Stimulated activated CD4-positive, alpha-beta T cell treated with anti-CD3 and anti-CD28 coated beads, Interleukin-1b, Interleukin-23, amount 100 ng/mL, for 24 hours (primary cell): ENCODE results near the gene SYNDIG1L.

Experiments
- DNase-seq, 4 experiments: peaks; one replicate each; pipeline ENCODE4 v3.0.0-alpha.2; 2020; ENCODE audit warnings: low read depth in 4 of 4, low spot score in 1 of 4

The SYNDIG1L gene

DNA sequence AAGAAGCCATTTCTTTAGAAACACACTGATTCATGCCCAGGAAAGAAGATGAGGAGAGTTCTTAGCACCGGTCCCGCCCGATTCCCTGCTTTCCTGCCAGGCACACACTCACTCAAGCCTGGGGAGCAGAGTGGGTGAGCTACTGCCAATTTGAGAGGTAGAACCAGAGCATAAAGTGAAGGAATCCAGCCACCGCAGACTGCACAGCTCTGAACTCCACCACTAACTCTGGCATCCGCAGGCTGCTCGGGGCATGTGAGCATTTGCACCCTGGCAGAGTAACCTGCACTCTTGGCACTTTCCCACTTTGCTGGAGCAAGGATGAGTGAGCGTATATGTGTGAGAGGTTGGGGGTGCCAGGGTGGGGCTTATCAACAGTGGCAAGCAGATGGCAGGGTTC, 4.0 kb upstream of the SYNDIG1L start:
- no peak for DNase-seq

DNA sequence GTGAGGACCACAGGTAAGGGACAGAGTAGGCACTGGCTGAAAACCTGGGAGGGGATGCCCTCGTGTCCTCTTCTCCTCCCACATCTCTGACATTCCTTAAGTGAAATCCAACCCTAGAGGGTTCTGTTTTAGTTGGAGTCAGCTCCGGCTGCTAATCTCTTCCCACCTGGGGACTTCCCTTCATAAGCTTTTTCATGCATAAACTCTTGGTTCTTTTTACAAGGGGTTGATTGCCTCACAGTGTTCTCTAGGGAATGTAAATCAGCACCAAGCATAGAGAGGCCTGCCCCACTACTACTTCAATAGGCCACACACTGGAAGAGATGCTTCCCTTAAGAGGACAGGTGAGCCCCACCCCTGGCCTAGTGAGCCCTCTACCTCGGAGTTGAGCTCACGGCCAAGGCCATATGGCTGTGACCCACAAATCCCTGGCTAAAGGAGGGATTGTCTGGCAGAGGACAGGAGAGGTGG, 3.2 kb upstream of the SYNDIG1L start:
- DNase-seq = no peak

DNA sequence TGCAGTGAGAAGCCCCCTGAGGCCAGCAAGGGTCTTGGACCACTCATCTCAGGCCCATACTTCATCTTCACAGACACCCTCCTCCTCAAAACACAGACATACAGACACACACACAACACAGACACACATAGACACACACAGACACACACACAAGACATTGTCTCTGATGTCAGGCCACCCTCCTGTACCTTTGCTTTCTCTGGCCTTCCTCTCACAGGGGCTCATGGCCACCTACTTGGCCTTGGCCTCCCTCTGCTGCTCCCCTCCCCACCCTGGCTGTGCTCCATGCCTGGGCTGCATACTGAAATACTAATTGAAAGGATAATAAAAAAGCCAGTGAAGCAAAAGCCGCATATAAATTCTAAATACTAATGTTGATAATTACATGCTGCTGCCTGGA, 1.6 kb upstream of the SYNDIG1L start:
- DNase-seq = no peak

DNA sequence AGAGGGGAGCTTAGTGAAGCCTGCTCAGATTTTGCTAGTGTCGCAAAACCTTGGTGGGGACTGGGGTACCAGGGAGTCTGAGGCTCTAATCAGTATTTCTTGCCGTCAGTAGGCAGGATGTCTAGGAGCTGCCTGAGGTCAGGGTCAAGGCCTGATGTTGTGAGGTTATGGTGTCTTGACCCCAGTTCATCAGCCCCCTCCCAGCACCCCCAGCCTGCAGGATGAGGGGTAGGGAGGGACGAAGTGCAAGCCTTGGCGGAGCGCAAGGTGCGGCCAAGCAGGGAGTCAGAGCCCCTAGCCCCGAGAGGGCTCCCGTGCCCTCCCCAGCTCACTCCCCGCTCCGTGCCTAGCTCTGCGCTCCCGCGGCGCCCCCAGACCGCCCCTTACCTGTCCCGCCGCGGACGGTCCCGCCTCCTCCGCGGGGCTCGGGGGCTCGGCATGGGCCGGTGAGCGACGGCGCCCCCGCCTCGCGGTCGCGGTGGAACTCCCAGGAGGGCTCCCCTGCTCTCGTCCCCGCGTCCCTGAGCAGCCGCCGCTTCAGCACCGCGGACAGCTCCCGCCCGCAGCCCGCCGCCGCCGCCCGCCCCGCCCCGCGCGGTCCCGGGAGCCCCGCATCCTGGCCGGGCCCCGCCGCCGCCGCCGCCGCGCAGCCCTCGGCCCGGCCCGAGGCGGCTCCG, 347 bp downstream of the SYNDIG1L start:
- peak; percentile 17 to 39 (median 29) for DNase-seq

DNA sequence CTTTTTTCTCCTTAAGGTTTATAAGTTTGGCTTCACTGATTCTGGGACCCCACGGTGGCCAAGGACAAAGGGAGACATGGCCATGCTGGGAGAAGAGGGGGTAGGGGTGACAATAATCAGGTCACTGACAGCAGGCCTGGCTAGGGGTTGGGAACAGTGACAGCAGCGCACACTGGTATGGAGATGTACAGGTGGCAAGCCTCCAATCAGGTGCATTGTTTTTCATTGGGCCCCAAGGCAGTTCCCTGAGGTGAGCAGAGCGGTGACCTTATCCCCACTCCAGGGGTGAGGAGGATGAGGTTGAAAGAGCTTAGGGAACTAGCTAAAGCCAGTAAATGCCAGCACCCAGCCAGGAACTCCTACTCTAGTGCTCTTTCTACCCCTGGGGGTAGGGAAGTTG, 1.4 kb downstream of the SYNDIG1L start:
- no peak for DNase-seq

DNA sequence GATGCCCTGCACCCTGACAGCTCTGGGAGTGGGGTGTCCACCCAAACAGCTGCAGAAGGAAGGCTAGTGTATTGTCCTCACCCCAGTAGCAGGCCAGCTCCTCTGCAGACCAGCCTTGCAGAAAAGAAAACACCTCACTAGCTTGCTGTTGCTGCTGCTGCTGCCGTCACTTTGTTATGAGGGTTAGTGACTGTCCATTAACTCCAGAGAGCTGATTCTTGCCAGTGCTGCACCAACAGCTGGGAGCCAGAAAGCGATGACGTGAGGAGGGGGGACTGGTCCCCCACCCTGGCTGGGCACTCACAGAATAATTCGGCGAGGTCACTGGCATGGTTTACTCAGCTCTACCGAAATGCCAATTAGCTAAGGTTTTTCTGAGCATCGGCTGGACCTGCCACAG, 2.8 kb downstream of the SYNDIG1L start:
- no peak for DNase-seq

DNA sequence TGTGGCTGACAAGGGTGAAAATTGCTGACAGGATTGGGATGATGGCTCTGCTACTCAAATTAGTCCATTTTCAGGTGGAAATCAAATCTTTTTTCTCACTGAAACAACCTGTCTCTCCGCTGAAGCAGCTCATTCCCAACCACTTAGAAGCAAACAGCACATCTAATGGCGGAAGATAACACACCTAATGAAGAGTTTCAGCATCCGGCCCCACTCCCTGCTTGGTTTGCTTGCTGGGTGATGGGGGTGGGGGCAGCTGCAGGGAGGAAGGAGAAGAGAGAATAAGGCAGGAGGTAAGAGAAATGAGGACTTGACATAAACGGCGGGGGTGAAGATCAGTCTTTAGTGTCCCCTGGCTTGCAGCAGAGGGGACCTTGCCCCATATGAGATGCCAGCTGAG, 4.0 kb downstream of the SYNDIG1L start:
- no peak for DNase-seq

DNA sequence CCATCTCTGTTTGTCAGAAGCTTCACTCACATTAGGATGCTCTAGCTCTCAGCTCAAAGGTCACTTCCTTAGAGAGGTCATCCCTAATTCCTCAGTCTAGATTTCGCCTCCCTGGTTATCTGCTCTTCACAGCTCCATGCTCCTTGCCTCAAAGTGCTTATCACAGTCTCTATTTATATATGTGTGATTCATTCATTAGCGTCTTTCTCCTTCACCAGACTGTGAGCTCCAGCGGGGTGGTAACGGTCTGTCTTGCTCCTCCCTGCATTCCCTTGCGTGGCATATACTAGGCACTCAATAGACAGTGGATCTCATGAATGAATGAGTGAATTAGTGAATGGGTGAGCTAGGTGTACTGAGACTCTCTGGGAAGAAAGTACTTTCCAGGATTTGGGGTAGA, 6.9 kb downstream of the SYNDIG1L start:
- DNase-seq = no peak

DNA sequence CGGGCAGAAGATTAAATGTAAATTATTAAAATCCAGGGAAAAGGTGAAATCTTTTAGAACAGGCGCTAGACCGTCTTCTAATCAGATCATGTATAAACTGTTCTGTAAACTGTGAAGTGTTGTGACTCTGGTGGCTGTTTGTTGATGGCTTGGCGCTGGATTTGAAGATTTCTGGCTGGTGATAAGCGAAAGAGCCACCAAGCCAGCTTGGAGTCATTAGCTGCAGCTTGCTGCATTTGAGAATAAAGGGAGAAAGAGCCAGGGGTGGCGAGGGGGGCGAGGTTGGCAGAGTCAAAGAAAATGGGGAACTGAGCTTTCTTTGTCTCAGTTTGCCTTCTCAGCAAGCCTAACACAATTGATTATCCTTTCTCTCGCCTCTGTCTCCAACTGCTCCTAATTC, 8.0 kb downstream of the SYNDIG1L start:
- no peak for DNase-seq

DNA sequence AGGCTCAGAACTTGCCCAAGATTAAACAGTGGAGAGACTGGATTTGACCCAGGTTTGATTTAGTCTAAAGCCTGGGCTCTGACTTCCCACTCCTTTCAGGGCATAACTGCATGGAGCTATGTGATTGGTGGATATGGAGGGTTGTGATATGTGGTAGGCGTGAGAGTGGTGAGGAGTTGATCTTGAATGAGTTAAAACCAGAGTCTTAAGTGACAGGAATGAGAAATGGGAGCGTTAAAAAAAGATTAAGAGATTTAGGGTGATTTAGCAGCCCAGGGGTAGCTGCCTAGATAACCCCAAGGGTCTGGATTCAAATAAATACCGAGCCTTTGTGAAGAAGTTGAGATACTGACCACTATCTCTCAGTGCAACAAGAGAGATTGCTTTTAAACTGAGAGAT, 8.4 kb downstream of the SYNDIG1L start:
- no peak for DNase-seq

DNA sequence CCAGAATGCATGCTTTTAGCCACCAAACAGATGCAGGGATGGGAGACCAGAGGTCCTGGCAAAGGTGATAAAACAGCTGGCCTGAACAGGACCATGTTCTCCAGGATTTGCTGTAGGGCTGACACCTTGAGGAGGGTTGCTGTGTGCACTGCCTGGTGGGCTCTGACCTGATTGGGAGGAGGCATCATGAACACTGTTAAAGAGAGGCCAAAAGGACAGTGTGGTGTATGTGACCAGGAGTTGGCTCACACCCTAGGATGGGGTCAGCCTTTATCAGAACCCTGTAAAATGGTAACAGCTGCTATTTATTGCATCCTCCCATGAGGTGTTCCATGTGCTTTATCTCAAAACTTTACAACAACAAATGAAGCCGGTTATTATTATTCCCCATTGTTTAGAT, 8.8 kb downstream of the SYNDIG1L start:
- no peak for DNase-seq

DNA sequence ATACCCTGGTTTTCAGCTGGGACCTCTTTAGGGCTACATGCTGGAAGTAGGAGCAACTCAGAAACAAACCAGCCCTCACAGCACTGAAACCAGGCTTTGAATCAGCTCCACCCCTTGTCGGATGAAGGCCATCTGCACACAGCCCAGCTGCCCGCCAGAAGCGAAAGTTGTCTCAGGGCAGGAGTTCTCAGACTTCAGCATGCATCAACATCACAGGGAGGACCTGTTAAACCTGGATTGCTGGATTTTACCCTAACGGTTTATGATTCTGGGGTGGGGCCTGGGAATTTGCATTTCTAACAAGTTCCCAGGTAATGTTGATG, 10.9 kb downstream of the SYNDIG1L start:
- no peak for DNase-seq

DNA sequence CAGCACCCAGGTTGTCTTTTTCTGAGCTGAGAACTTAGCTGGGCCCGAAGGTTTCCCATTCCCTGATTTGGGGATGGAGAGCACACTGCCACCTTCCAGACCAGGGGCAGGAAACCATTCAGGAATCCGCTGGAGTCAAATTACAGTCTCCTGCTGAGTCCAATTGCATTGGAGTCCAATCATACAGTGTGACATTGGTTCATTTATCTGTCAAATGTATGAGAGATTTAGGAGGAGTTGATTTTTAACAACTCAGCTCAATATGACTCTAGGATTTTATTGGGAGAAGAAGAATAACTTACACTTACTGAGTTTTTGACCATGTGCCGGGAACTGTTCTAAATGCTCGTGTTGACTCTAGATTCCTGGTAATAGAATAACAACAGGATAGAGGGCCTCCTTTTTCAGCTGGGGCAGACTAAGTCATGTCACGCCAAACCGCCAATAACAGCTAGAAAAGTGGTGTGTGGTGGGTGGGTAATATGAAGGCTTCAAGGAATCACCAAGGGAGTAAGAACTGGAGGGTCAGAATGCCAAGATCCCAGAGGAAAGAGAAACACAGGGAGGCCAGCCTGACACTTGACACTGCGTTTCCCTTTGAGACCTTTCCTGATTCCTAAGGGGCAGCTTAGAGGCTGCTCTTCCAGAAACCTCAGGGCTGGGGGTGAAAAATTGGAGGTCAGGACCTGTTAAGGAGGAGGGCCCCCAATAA, 11.5 kb downstream of the SYNDIG1L start:
- no peak for DNase-seq

DNA sequence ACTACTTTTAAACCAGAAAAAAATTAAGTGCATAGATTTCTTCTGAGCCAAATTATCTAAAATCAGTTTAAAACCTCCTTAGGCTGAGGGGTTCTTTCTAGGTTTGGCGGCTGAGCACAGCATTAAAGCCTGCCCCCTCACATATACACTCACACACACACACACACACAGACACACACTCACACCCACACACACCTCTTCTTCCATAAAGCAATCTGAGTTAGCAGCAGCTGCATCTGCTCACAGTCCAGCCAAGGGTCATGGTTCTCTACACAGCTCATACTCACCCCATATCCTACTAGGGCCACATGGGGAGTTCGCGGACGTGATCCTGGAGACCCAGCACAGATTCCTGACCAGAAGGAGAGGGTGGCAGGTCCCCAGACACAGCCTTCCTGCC, 12.4 kb downstream of the SYNDIG1L start:
- no peak for DNase-seq

DNA sequence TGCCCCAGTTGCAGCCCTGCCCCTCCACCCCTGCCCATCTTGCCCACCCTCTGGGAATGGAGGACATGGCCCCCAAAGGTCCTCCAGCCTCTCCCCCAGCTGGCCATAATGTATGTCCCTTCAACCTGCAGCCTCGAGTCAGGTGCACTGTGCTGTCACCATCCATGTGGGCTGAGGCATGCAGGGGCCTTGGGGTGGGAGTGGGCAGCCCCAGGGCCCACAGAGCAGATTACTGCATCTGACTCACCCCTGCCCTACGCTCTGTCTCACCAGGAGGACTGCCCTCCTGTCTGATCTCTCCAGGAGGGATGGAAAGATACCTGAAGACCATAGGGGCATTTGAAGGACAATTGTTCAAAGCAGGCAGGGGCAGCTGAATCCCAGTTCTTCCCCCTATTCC, 13.3 kb downstream of the SYNDIG1L start:
- no peak for DNase-seq

DNA sequence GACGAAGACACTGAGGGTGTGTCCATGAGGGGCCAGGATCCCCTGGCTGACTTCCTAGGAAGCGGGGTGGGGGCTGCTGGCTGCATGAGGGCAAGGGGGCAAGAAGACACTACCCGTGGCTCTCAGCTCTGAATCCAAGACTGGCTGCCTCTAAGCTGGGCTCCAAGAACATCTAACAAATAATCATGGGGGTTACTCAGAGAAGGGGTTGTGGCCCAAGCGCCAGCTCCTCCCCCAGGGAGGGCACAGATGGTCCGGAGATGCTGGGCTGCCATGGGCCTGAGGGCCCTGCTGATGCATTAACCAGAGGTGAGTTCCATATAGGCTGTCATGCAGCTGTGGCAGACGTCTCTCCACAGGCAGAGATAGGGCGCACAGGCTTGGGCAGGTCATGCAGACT, 14.3 kb downstream of the SYNDIG1L start:
- DNase-seq = no peak

DNA sequence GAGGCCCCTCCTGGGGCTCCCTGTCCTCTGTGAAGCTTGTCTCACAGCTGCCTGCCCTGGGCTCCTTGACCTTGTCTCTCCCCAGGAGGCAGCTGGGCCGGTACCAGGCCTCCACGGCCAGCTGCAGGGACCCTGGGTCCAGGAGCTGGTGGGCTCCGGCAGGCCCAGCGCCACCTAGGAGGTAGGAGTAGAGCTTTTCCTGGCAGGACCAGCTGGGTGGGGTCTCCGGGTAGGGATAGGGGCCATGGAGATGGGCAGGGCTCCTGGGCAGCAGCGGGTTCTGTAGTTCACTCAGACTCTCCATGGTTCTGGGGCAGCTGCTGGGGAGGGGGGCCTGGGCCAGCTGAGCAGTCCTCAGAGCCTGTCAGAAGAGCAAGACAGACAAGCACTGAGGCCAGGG, 16.6 kb downstream of the SYNDIG1L start:
- no peak for DNase-seq

DNA sequence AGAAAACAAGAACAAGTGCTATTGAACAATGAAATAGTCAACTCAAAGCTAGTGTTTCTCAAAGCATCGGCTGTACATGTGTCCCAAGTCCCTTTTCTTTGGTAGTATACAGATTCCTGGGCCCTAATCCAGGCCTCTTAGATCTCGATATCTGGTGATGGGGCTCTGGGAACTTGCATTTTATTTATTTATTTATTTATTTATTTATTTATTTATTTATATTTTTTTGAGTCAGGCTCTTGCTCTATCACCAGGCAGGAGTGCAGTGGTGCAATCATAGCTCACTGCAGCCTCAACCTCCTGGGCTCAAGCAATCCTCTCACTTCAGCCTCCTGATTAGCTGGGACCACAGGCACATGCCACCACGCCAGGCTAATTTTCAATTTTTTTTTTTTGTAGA, 17.1 kb downstream of the SYNDIG1L start:
- DNase-seq = no peak

DNA sequence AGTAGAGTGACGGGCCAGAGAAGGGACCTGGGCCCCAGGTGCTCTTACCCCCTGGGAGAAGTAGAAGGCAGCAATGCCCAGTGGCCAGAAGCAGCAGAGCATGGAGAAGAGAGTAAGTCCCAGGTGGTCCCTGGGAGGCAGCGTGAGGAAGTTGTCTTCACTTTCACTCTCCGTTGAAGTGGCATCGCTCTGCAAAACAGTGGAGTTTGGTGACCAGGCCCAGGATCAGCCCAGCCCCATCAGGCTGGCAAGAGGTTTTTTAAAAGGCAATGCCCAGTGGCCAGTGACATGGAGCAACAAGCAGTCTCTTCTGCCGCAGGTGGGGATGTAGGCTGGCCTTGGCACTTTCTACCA, 18.2 kb downstream of the SYNDIG1L start:
- no peak for DNase-seq

DNA sequence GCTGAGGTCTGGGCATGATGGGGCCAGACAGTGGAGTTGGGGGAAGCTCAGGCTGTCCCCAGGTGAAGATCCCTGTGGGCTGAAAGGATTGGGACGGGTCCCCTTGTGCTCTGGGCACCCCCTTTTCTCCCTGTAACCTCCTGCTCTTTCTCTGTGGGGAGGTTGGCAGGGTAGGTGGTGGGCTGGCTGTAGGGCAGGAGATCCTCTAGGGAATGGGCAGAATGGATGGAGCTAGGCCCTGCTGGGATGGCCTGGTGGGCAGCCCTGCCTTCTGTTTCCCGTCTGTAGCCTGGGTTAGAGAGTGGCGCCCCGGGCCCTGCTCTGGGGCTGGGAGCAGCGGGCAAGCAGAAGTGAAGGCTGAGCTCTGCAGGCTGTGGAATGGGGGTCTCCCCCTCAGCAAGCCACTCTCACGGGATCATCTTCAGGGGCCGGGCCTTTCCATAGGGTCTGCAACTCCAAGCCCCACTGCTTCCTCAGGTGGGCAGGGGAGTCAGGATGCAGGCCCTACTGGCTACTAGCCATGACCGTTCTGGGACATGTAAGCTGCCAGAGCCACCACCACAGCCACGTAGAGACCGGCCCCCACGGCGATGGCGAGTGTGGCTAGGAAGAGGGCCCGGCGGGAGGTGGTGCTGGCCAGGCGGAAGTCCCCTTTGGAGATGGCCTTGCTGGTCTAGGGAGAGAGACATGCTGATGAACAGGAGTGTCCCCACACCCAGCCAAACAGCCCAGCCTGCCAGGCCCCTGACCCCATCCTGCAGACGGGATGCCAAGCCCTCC, 18.8 kb downstream of the SYNDIG1L start:
- no peak for DNase-seq

DNA sequence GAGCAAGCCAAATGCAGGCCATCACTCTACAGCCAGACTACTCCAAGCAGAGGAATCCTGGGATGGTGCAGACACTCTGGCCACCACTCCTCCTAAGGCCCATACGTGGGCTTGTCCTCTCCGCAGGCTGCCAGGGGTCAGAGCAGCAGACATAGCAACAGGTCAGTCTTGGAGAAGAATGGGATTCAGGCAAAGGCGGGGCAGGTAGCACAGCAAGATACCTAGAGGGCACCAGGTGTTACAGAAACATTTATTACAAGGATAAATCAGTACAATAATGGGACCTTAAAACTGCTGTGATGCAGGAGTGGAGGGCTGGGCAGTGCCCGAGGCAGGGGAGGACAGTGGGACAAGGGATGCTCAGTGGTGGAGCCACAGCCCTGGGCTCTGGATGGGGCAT, 20.3 kb downstream of the SYNDIG1L start:
- DNase-seq = no peak

DNA sequence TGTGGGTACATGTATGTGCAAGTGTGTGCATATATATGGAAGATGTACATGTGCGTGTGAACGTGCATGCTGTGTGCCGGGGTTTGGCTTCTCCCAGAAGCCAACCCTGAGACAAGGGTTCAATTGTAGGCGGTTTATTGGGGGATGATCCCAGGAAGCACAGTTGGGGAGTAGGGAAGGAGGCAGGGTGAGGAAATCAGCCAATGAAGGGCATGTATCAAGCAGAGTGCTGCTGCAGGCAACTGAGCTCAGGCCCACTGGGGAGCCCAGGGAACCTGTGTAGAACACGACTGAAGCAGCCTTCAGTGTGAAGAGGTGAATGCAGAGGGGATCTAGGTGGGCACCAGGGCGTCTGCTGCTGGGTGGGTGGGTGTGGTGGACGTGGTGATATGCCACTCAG, 21.6 kb downstream of the SYNDIG1L start:
- DNase-seq = no peak
